Pancreas (tissue), 10 donors: ENCODE results near the gene DNAJC15. TPM values are rescaled to one million over a fixed set of nuclear protein-coding genes. Genes with fewer than 3 reads are reported as not detected.

Source experiments
- ATAC-seq, 4 donors: fragments of 200-7000 bp; cut with Tn5 transposase; one replicate each; pipeline versions ENCODE4 v1.8.0 to v1.9.1; 2020; ENCODE audit warnings: mild to moderate bottlenecking in 4 of 4, moderate library complexity in 4 of 4
- DNase-seq, 6 donors: peaks; one replicate each; pipeline ENCODE4 v3.0.0-alpha.2; 2020
- FAIRE-seq: peaks from 2 replicates; lab custom pipeline; 2012; peaks lifted over from hg19 to GRCh38; lab: Jason Lieb, UNC
- H3K27ac ChIP-seq, 4 donors: fragments of 200-600 bp; sonication (generic); 1 replicate in 3 of 4; 2 replicates in 1 of 4; pipeline versions ENCODE4 v1.5.0 to v1.8.0; 2020
- H3K27me3 ChIP-seq, 4 donors: fragments of 200-600 bp; one replicate each; pipeline ENCODE4 v1.8.0; 2021
- H3K36me3 ChIP-seq, 3 donors: fragments of 200-600 bp; sonication (generic) in 1 of 3; one replicate each; pipeline versions ENCODE4 v1.5.0 to v1.8.0; 2020 to 2021
- H3K4me1 ChIP-seq, 3 donors: fragments of 200-600 bp; one replicate each; pipeline ENCODE4 v1.8.0; 2021
- H3K4me3 ChIP-seq, 4 donors: fragments of 200-600 bp; sonication (generic) in 2 of 4; one replicate each; pipeline versions ENCODE4 v1.5.0 to v1.8.0; 2020 to 2021
- H3K9me3 ChIP-seq, 4 donors: fragments of 200-600 bp; one replicate each; pipeline ENCODE4 v1.8.0; 2021
- WGBS, 2 donors: extraction: QIAGEN DNeasy Blood & Tissue Kit; methylation state at CpG; one replicate each; pipeline ENCODE4 v1.1.7; 2013; 5-methylcytosine and 5-hydroxymethylcytosine counted together
- intact Hi-C, 3 donors: fragments of 100-400 bp; cut with DNase I; formaldehyde crosslinking; loops; one replicate each; pipeline versions ENCODE4 v1.11.1 to v1.14.2; 2022
- polyA plus RNA-seq, 2 donors: library from polyadenylated mRNA; stranded (reverse); fragments of 200-250 nt; gene quantifications; one replicate each; pipeline ENCODE4 v1.2.3, GENCODE V29; 2013
- total RNA-seq, 6 donors: library from RNA; stranded (reverse); fragmentation: NEBNext Ultra II Directional in 4 of 6; extraction: Animal tissue kit (Norgen Biotek cat#: 25700) in 4 of 6; gene quantifications; one replicate each; pipeline versions ENCODE4 v1.2.1 to v1.2.4, GENCODE V29; 2021 to 2023
- TF ChIP-seq, protein P1 (sequence below), 4 donors: fragments of 200-600 bp; sonication (generic) in 3 of 4; IDR thresholded peaks; one replicate each; pipeline versions ENCODE4 v1.5.0 to v1.8.0; 2021; ENCODE audit warnings: antibody characterized with exemption in 4 of 4
- donor health status: healthy with polysubstance abuse.
- donor health status: DM: no; HTN: no; CAD: no; lungs with moderate emphysema.
- donor health status: DM: no; HTN: no; CAD: no.
- donor health status: control.
- donor health status: control.
- donor health status: Bipolar disorder and iron deficiency.
- donor health status: DM: yes; HTN: yes; CAD: no.
- donor health status: DM: no; HTN: no; CAD: no.
- donor health status: DM: no; HTN: no; CAD: no.
- donor health status: DM: yes; HTN: yes; CAD: no.

The DNAJC15 gene
- total and polyA plus RNA-seq, 8 donors: 5.2 to 10.2 (median 6.8) TPM

- DNase-seq: no peak
- Histone ChIP-seq H3K9me3 (no peaks in the 10 kb centered on the region), H3K27me3 (no peaks in the 10 kb centered on the region), H3K4me3 (no peak overlapping the region), H3K4me1 (peaks cover 0 to 5% (median 0%) of the 10 kb centered on the region in 3 donors), H3K27ac (no peak overlapping the region), H3K36me3 (no peaks in the 10 kb centered on the region)
- no peak for ATAC-seq
- no peak for FAIRE-seq
- intact Hi-C loops: no loop called here
- TF ChIP-seq, protein P1, sequence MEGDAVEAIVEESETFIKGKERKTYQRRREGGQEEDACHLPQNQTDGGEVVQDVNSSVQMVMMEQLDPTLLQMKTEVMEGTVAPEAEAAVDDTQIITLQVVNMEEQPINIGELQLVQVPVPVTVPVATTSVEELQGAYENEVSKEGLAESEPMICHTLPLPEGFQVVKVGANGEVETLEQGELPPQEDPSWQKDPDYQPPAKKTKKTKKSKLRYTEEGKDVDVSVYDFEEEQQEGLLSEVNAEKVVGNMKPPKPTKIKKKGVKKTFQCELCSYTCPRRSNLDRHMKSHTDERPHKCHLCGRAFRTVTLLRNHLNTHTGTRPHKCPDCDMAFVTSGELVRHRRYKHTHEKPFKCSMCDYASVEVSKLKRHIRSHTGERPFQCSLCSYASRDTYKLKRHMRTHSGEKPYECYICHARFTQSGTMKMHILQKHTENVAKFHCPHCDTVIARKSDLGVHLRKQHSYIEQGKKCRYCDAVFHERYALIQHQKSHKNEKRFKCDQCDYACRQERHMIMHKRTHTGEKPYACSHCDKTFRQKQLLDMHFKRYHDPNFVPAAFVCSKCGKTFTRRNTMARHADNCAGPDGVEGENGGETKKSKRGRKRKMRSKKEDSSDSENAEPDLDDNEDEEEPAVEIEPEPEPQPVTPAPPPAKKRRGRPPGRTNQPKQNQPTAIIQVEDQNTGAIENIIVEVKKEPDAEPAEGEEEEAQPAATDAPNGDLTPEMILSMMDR (IDR thresholded peaks at IDR 0.05): no peak
Observed at GRCh38 chr13:42984026-42984425, 39.4 kb upstream of the DNAJC15 start.

GRCh38 chr13:42984691-42985090 is 38.7 kb upstream of the DNAJC15 start:
- no peak for FAIRE-seq
- 83 to 94% methylated on average over 1 of the region's 1 CpG for WGBS, 2 donors

DNA sequence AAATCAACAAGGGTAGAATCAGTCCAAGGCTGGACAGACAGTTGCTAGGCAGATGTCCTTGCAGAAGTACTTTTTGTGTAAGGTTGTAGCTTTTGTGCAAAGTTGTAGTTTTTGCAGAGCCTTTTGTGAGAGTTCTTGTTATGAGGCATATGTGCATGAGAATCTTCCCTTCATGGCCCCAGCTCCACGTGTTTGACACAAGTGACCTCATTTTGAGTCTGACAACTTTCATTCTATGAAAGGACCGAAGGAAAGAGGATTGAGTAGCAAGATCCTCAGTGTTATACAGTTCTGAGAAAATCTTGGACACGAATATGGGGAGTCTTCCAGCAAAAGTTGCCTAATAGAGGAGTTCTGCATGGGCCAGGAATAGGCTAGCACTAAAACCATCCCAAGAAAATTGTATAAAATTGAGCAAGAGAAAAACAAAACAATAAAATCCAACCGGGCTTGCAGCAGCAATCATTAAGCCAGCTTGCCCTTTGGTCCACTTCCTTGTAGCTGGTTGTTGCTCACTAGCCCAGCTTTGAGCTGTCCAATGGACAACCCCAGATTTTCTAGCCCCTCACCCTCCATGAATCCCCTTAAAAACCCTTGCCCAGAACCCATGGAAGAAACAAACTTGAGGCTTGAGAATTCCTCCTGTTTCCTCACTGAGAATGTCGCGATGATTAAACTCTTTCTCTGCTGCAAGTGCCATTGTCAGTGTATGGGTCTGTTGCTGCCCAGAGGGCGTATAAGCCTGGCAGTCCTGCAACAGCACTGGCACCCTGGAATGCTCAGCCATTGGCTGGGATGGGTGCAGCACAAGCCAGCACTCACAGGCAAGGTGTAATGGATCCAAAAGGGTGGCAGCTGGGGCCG is 37.8 kb upstream of the DNAJC15 start:
- FAIRE-seq (no peak), ATAC-seq (peak in 3 of 4 donors; percentile 57 to 62 (median 61)), DNase-seq (no peak)
- peaks cover 0 to 5% (median 3%) of the 10 kb centered on the region in 3 donors for H3K4me1 ChIP-seq
- H3K36me3 ChIP-seq: no peaks in the 10 kb centered on the region
- no peaks in the 10 kb centered on the region for H3K9me3 ChIP-seq
- no peaks in the 10 kb centered on the region for H3K27me3 ChIP-seq
- WGBS, 2 donors: 68 to 71% methylated on average over 8 of the region's 8 CpGs
- intact Hi-C loops: no loop called here
- H3K27ac ChIP-seq: peak overlapping the region in 2 of 4 donors; percentile 24 to 35
- no peak overlapping the region for H3K4me3 ChIP-seq
- TF ChIP-seq, protein P1 (IDR thresholded peaks at IDR 0.05): no peak

More at GRCh38 chr13:42984691-42985090, 38.7 kb upstream of the DNAJC15 start:
- Histone ChIP-seq H3K4me1 (peaks cover 0 to 5% (median 0%) of the 10 kb centered on the region in 3 donors), H3K36me3 (no peaks in the 10 kb centered on the region), H3K4me3 (no peak overlapping the region), H3K27me3 (no peaks in the 10 kb centered on the region), H3K27ac (peak overlapping the region in 1 of 4 donors; percentile 35), H3K9me3 (no peaks in the 10 kb centered on the region)
- ATAC-seq (no peak), DNase-seq (no peak)
- intact Hi-C loops: no loop called here
- TF ChIP-seq, protein P1 (IDR thresholded peaks at IDR 0.05): no peak

DNA sequence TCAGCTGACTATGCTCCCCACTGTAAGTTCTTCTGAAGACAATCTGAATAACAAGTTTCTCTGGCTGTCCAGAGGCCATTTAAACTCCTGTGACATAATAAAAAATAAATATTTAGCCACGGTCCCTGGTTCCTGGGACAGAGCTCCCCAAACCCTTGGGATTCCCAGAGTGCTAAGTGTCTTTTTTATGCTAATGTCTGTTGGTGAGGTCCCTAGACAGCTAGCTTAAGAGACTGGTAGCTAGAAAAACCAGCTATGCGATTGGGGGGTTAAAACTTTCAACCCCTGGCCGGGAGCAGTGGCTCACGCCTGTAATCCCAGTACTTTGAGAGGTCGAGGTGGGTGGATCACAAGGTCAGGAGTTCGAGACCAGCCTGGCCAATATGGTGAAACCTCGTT is 37.2 kb upstream of the DNAJC15 start:
- DNase-seq (no peak), FAIRE-seq (no peak), ATAC-seq (no peak)
- Histone ChIP-seq H3K4me1 (peaks cover 3 to 4% (median 4%) of the 10 kb centered on the region in 3 donors), H3K27me3 (no peaks in the 10 kb centered on the region), H3K9me3 (no peaks in the 10 kb centered on the region), H3K27ac (peak overlapping the region in 1 of 4 donors; percentile 35), H3K4me3 (no peak overlapping the region), H3K36me3 (no peaks in the 10 kb centered on the region)
- TF ChIP-seq, protein P1 (IDR thresholded peaks at IDR 0.05): no peak
- WGBS, 2 donors: 63 to 71% methylated on average over 7 of the region's 7 CpGs
- intact Hi-C loops: no loop called here
